Tibial artery (tissue), 4 donors: ENCODE results near the gene APMAP.
A peak's percentile ranks its signal among the peaks of the same experiment; 100 is the strongest.

Source experiments
- DNase-seq, 2 donors: peaks; one replicate each; pipeline ENCODE4 v3.0.0-alpha.2; 2019
- H3K27ac ChIP-seq, 2 donors: fragments of 200-600 bp; sonication (generic) in 1 of 2; 1 replicate in 1 of 2; 2 replicates in 1 of 2; pipeline ENCODE4 v1.5.1; 2018 to 2019; ENCODE audit warnings: mild to moderate bottlenecking in 1 of 2
- H3K27me3 ChIP-seq, 2 donors: fragments of 200-600 bp; sonication (generic) in 1 of 2; one replicate each; pipeline versions ENCODE4 v1.5.1 to v1.6.0; 2016 to 2019
- H3K36me3 ChIP-seq, 3 donors: fragments of 200-600 bp; sonication (generic) in 2 of 3; one replicate each; pipeline ENCODE4 v1.5.1; 2016 to 2019; ENCODE audit warnings: mild to moderate bottlenecking in 2 of 3
- H3K4me1 ChIP-seq, 4 donors: fragments of 200-600 bp; sonication (generic) in 2 of 4; 1 replicate in 3 of 4; 2 replicates in 1 of 4; pipeline ENCODE4 v1.5.1; 2016 to 2019
- H3K4me3 ChIP-seq, 2 donors: fragments of 200-600 bp; sonication (generic) in 1 of 2; 1 replicate in 1 of 2; 2 replicates in 1 of 2; pipeline ENCODE4 v1.5.1; 2018 to 2019; ENCODE audit warnings: mild to moderate bottlenecking in 2 of 2
- H3K9me3 ChIP-seq, 3 donors: fragments of 200-600 bp; sonication (generic) in 1 of 3; one replicate each; pipeline ENCODE4 v1.5.1; 2016 to 2019
- intact Hi-C: fragments of 100-400 bp; cut with DNase I; formaldehyde crosslinking; loops from one replicate; pipeline ENCODE4 v1.15.0; 2023; ENCODE audit warnings: low total_unique reads
- TF ChIP-seq, protein P1 (sequence below), 2 experiments: fragments of 200-600 bp in 1 of 2; fragments of 450-650 bp in 1 of 2; IDR thresholded peaks; one replicate each; pipeline ENCODE4 v1.5.1; 2017 to 2019; ENCODE audit warnings: antibody characterized with exemption in 2 of 2, mild to moderate bottlenecking in 1 of 2, moderate library complexity in 1 of 2

The APMAP gene

DNA sequence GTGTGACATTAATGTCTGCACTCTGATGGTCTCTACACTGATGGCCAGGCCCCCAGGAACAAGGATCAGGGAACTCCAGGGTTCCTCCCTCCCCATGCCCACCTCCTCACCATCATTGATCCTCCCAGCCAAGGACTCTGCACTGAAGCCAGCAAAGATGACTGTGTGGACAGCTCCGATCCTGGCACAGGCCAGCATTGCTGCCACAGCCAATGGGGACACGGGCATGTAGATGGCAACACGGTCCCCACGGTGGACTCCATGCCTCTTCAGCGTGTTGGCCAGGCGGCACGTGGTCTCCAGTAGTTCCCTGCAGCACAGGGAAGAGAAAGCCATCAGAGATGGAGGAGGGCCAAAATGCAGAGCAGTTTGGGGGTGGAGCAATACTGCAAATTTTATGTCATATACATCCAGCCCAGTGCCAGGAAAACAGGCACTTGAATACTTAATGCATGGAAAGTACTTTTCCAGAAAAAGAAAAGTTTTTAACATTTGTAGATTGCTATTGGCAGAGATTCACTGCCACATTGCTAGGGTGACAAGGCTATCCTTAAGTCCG, 38.2 kb upstream of the APMAP start:
- Histone ChIP-seq H3K36me3 (peaks cover 14 to 16% (median 15%) of the 10 kb centered on the region in 3 donors), H3K4me1 (peaks cover 0 to 26% (median 10%) of the 10 kb centered on the region in 4 donors), H3K27ac (no peak overlapping the region), H3K4me3 (no peak overlapping the region), H3K27me3 (no peaks in the 10 kb centered on the region), H3K9me3 (no peaks in the 10 kb centered on the region)
- DNase-seq = no peak
- intact Hi-C loops = no loop called here
- TF ChIP-seq, protein P1, sequence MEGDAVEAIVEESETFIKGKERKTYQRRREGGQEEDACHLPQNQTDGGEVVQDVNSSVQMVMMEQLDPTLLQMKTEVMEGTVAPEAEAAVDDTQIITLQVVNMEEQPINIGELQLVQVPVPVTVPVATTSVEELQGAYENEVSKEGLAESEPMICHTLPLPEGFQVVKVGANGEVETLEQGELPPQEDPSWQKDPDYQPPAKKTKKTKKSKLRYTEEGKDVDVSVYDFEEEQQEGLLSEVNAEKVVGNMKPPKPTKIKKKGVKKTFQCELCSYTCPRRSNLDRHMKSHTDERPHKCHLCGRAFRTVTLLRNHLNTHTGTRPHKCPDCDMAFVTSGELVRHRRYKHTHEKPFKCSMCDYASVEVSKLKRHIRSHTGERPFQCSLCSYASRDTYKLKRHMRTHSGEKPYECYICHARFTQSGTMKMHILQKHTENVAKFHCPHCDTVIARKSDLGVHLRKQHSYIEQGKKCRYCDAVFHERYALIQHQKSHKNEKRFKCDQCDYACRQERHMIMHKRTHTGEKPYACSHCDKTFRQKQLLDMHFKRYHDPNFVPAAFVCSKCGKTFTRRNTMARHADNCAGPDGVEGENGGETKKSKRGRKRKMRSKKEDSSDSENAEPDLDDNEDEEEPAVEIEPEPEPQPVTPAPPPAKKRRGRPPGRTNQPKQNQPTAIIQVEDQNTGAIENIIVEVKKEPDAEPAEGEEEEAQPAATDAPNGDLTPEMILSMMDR (IDR thresholded peaks at IDR 0.05) = no peak

DNA sequence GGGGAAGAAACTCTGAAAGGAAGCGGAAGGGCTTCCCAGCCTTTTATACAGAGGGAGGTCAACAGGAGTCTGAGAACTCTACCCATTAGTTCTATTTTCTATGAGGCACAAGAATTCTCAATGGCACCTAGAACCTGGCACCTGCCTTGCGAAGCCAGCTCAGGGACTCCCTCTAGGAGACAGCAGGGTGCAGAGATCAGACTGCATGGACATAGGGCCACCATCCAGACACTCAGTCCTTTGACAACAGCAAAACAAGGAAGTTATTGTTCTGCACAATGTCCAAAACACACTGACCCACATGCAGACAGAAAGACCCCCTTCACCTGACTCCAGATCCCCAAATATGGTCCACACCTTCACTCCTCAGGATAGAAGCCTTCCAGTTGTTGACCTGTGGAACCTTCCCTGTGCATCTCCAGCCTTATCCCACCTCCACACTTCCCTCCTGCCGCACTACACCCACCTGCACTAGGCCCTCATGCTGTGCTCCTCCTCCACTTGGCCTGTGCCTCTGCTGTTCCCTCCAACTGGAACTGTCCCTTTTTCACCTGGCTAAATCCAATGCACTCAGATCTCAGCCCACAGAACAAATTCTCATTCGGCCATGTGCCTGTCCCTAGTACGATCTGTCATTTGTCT, 37.6 kb upstream of the APMAP start:
- TF ChIP-seq, protein P1 (IDR thresholded peaks at IDR 0.05) = no peak
- no peak for DNase-seq
- intact Hi-C loops = no loop called here
- Histone ChIP-seq H3K36me3 (peaks cover 14 to 16% (median 15%) of the 10 kb centered on the region in 3 donors), H3K4me1 (peaks cover 0 to 20% (median 6%) of the 10 kb centered on the region in 4 donors), H3K27ac (no peak overlapping the region), H3K9me3 (no peaks in the 10 kb centered on the region), H3K27me3 (no peaks in the 10 kb centered on the region), H3K4me3 (no peak overlapping the region)

DNA sequence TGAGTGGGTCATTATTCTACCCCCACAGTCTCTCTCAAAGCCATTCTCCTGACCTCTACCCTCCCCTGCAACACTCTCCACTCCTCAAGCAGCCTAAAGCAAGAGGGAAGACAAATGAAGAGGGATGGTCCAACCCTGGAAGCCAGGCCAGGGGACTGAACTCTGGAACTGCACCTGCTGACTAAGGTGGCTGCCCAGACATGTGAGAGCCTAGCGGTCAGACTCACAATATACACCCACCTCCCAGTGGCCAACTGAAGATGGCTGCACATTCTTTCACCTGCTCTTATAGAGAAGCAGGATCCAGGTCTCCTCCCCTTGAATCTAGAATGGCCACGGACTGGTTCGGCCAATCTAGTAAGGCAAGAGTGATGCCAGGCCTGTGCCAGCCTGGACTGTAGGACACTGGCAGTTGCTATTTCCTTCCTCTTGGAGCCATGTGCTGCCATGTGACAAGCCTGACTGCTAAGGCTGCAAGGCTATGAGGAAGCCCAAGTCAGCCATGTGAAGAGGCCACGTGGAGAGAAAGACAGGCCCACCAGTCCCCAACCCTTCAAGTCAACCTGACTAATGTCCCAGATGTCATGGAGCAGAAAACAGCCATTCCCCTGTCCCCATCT, 33.5 kb upstream of the APMAP start:
- H3K27ac ChIP-seq = no peak overlapping the region
- no peak overlapping the region for H3K4me3 ChIP-seq
- peak; percentile 51 to 66 for DNase-seq
- TF ChIP-seq, protein P1 (IDR thresholded peaks at IDR 0.05) = no peak
- peaks cover 0 to 8% (median 0%) of the 10 kb centered on the region in 4 donors for H3K4me1 ChIP-seq
- intact Hi-C loops = no loop called here
- H3K27me3 ChIP-seq = no peaks in the 10 kb centered on the region
- H3K36me3 ChIP-seq = peaks cover 16 to 31% (median 24%) of the 10 kb centered on the region in 3 donors
- no peaks in the 10 kb centered on the region for H3K9me3 ChIP-seq

DNA sequence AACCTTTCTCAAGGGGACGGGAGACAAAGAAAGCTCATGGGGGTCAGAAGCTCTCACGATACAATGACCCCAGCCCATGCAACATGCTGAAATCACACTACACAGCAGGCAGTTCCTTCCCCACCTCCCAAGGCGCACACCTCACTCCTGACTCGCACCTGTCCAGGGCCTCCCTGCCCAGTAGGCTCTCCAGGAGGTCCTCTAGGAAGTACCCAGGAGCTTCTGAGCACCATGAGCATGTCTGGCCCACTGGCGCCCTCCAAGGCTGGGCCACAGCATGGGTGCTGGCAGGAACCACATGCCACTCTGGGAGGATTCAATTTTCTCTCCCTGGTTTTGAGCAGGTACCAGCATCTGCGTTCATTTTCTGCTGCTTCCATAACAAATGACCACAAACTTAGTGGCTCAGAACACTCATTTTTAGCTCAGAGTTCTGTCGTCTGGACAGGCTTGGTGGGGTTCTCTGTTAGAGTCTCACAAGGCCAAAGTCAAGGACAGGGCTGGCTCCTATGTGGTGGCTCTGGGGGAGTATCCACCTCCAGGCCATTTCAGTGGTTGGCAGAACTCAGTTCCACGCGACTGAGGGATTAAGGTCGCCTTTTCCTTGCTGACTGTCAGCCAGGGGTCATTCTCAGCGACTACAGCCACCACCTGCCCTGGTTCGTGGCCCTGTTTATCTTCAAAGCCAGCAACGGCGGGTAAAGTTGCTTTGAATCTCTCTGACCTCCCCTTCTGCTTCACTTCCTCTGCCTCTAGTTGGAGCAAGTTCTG, 32.7 kb upstream of the APMAP start:
- intact Hi-C loops = no loop called here
- Histone ChIP-seq H3K4me1 (peaks cover 0 to 14% (median 0%) of the 10 kb centered on the region in 4 donors), H3K9me3 (no peaks in the 10 kb centered on the region), H3K27me3 (no peaks in the 10 kb centered on the region), H3K36me3 (peaks cover 16 to 37% (median 31%) of the 10 kb centered on the region in 3 donors), H3K27ac (no peak overlapping the region), H3K4me3 (no peak overlapping the region)
- TF ChIP-seq, protein P1 (IDR thresholded peaks at IDR 0.05) = no peak
- DNase-seq = peak; percentile 7 to 38

DNA sequence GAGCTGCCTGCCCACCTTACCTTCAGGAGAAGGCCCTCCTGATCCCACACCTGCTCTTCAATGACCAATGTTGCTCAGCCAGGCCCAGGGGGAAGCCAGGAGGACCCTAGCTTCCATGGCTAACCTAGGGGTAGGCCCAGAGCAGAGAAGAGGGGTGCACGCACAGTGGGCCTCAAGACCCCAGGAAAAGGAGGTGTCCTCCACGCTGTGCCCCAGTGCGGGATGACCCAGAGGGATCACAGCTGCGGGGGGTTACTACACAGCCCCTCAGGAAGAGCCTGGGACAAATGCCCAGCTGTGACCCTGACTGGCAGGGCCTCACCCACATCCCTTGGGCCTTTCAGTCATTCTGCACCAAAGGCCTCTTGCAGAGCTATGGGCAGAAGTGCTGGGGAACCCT, 31.6 kb upstream of the APMAP start:
- H3K36me3 ChIP-seq = peaks cover 13 to 40% (median 29%) of the 10 kb centered on the region in 3 donors
- H3K27me3 ChIP-seq = no peaks in the 10 kb centered on the region
- intact Hi-C loops = no loop called here
- peak; percentile 7 to 52 for DNase-seq
- TF ChIP-seq, protein P1 (IDR thresholded peaks at IDR 0.05) = no peak
- H3K9me3 ChIP-seq = no peaks in the 10 kb centered on the region
- H3K4me3 ChIP-seq = no peak overlapping the region
- no peak overlapping the region for H3K27ac ChIP-seq
- peaks cover 0 to 15% (median 0%) of the 10 kb centered on the region in 4 donors for H3K4me1 ChIP-seq
